HUES48 (cell line): ENCODE results near the gene DMP1.
A peak's percentile ranks its signal among the peaks of the same experiment; 100 is the strongest.
"Not testable (repeated sequence)": the region's sequence is repeated elsewhere in the genome, so short reads cannot be mapped to it uniquely, and the experiment has no call there.

ENCODE experiments used
- H3K27ac ChIP-seq: one replicate; pipeline ENCODE4 v1.7.0; 2013; ENCODE audit warnings: low read depth, low read length, inconsistent platforms
- H3K27me3 ChIP-seq: 2 replicates; pipeline ENCODE4 v1.6.1; 2013; ENCODE audit warnings: mild to moderate bottlenecking, low read length; ENCODE audit not compliant: control insufficient read depth, insufficient read depth
- H3K36me3 ChIP-seq: 2 replicates; pipeline ENCODE4 v1.6.1; 2013; ENCODE audit warnings: low read length; ENCODE audit not compliant: control insufficient read depth, insufficient read depth
- H3K4me1 ChIP-seq: 2 replicates; pipeline ENCODE4 v1.6.1; 2013; ENCODE audit warnings: mild to moderate bottlenecking, low read length; ENCODE audit not compliant: control insufficient read depth, insufficient read depth
- H3K4me3 ChIP-seq: 2 replicates; pipeline ENCODE4 v1.5.1; 2013; ENCODE audit warnings: mild to moderate bottlenecking, low read depth, low read length
- H3K9ac ChIP-seq: 2 replicates; pipeline ENCODE4 v1.6.1; 2013; ENCODE audit warnings: mild to moderate bottlenecking, low read depth, low read length, moderate library complexity
- H3K9me3 ChIP-seq: 2 replicates; pipeline ENCODE4 v1.6.1; 2013; ENCODE audit warnings: low read length; ENCODE audit not compliant: control insufficient read depth, insufficient read depth

Gene DMP1

DNA sequence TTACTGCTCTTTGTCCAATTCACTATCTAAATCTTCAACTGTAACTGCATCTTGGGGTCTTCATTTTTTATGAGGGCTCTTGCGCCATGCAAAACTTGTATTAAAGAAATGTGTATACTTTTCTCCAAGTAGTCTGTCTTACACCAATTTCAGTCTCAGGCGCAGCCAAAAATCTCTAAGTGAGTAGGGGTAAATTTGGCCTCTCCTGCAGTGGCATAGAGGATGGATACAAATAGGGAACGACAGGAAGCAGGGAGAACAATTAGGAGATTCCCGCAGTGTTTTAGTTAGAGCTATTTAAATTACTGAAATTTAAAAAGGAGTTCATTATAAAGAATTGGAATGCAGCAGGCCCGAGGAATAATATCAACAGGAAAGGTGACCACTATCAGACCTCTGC lies 30.2 kb downstream of the DMP1 start:
- Histone ChIP-seq H3K9ac (0 out of 2 replicates have a peak overlapping the region, but pooled peaks have one; percentile 3), H3K9me3 (peaks cover 13% of the 10 kb centered on the region), H3K27me3 (no peaks in the 10 kb centered on the region), H3K4me1 (peaks cover 24% of the 10 kb centered on the region), H3K4me3 (peak overlapping the region; percentile 28), H3K36me3 (no peaks in the 10 kb centered on the region), H3K27ac (peak overlapping the region; percentile 97)

DNA sequence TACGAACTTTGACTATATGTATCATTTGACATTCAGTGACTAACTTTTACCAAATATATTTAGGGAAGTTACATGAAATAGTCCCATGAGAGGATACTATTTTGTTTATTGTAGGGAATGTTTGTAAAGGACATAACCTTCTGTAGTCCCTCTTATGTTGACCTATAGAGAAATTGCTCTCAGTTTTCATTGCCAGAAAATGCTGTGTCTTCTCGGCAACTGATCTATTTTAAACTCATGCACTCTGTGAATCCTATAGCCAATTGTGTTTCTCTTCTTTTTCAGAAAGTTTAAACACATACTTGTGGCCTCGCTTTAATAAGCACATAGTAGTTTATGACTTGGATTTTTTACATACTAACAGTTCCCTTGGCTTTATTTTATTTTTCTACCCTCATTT lies 38.2 kb downstream of the DMP1 start:
- Histone ChIP-seq H3K4me1 (no peaks in the 10 kb centered on the region), H3K36me3 (no peaks in the 10 kb centered on the region), H3K4me3 (no peak overlapping the region), H3K9ac (no peak overlapping the region), H3K27ac (no peak overlapping the region), H3K9me3 (peaks cover 35% of the 10 kb centered on the region), H3K27me3 (no peaks in the 10 kb centered on the region)

- H3K4me1 ChIP-seq, H3K9ac ChIP-seq, H3K27ac ChIP-seq, H3K4me3 ChIP-seq, H3K36me3 ChIP-seq, H3K27me3 ChIP-seq: not testable (repeated sequence)
- peaks cover 54% of the 10 kb centered on the region for H3K9me3 ChIP-seq
Observed at GRCh38 chr4:87690947-87691346, 40.9 kb downstream of the DMP1 start.

GRCh38 chr4:87692060-87692459 lies 42.0 kb downstream of the DMP1 start:
- not testable (repeated sequence) for H3K4me3 ChIP-seq, H3K4me1 ChIP-seq, H3K27me3 ChIP-seq, H3K36me3 ChIP-seq, H3K27ac ChIP-seq, H3K9ac ChIP-seq
- peaks cover 61% of the 10 kb centered on the region for H3K9me3 ChIP-seq

DNA sequence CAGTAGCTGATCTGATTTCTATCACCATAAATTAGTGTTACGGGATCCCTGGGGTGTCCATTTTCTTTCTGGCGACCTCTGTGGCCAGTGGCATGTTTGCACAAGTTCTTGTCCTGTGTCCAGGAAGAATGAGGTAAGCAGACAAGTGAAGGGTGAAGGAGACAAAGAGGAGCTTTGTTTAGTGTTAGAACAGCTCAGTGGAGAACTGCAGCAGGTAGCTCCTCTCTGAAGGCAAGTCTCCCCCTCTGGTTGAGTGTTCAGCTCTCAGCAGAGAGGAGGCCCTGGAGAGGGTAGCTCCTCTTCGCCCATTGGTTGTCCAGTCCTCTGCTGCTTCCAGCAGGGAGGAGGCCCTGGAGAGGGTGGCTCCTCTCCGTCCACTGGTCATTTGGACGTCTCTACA lies 47.2 kb downstream of the DMP1 start:
- Histone ChIP-seq H3K9ac (no peak overlapping the region), H3K4me1 (no peaks in the 10 kb centered on the region), H3K27ac (no peak overlapping the region)

GRCh38 chr4:87697945-87698344 lies 47.9 kb downstream of the DMP1 start:
- Histone ChIP-seq H3K4me3 (no peak overlapping the region), H3K4me1 (peaks cover 2% of the 10 kb centered on the region; the same call in 1 of the 2 replicates), H3K36me3 (no peaks in the 10 kb centered on the region), H3K9ac (no peak overlapping the region), H3K27me3 (no peaks in the 10 kb centered on the region), H3K9me3 (peaks cover 40% of the 10 kb centered on the region), H3K27ac (no peak overlapping the region)

More for the DNA sequence above, 47.2 kb downstream of the DMP1 start:
- H3K27me3 ChIP-seq, result no peaks in the 10 kb centered on the region
- no peak overlapping the region for H3K4me3 ChIP-seq
- H3K36me3 ChIP-seq, result no peaks in the 10 kb centered on the region
- H3K9me3 ChIP-seq, result peaks cover 47% of the 10 kb centered on the region

GRCh38 chr4:87698394-87698793 lies 48.3 kb downstream of the DMP1 start:
- H3K36me3 ChIP-seq, result no peaks in the 10 kb centered on the region
- H3K27me3 ChIP-seq, result no peaks in the 10 kb centered on the region
- H3K9me3 ChIP-seq, result peaks cover 38% of the 10 kb centered on the region
- peaks cover 5% of the 10 kb centered on the region; the same call in 1 of the 2 replicates for H3K4me1 ChIP-seq
- H3K27ac ChIP-seq, result no peak overlapping the region
- no peak overlapping the region for H3K9ac ChIP-seq
- H3K4me3 ChIP-seq, result no peak overlapping the region

- Histone ChIP-seq H3K27me3 (no peaks in the 10 kb centered on the region), H3K4me1 (peaks cover 8% of the 10 kb centered on the region; the same call in 1 of the 2 replicates), H3K9ac (no peak overlapping the region), H3K27ac (no peak overlapping the region), H3K9me3 (no peaks in the 10 kb centered on the region), H3K36me3 (no peaks in the 10 kb centered on the region), H3K4me3 (no peak overlapping the region)
Observed at GRCh38 chr4:87704001-87704400, 53.9 kb downstream of the DMP1 start.

- 0 out of 2 replicates have a peak, but pooled peaks cover 3% of the 10 kb centered on the region for H3K9me3 ChIP-seq
- H3K4me3 ChIP-seq, result no peak overlapping the region
- peaks cover 8% of the 10 kb centered on the region; the same call in 1 of the 2 replicates for H3K4me1 ChIP-seq
- H3K9ac ChIP-seq, result no peak overlapping the region
- H3K27ac ChIP-seq, result no peak overlapping the region
- no peaks in the 10 kb centered on the region for H3K36me3 ChIP-seq
- H3K27me3 ChIP-seq, result no peaks in the 10 kb centered on the region
Observed at GRCh38 chr4:87707279-87707918, 57.3 kb downstream of the DMP1 start.
